Measurements from ENCODE around the gene DDX19B.
"Not testable (repeated sequence)": the region's sequence is repeated elsewhere in the genome, so short reads cannot be mapped to it uniquely, and the experiment has no call there.

Gene DDX19B

GRCh38 chr16:70364399-70364798 is 65.4 kb downstream of the DDX19B start:
- DNase-seq, result no peak

GRCh38 chr16:70370145-70370544 is 71.2 kb downstream of the DDX19B start:
- not testable (repeated sequence) for DNase-seq

GRCh38 chr16:70370924-70371323 is 71.9 kb downstream of the DDX19B start:
- DNase-seq, result no peak

GRCh38 chr16:70372921-70373728 is 74.1 kb downstream of the DDX19B start:
- DNase-seq, result no peak

GRCh38 chr16:70374213-70374612 is 75.2 kb downstream of the DDX19B start:
- no peak for DNase-seq

GRCh38 chr16:70375636-70376611 is 76.9 kb downstream of the DDX19B start:
- DNase-seq, result no peak

GRCh38 chr16:70377782-70378181 is 78.8 kb downstream of the DDX19B start:
- no peak for DNase-seq

- no peak for DNase-seq
Observed at GRCh38 chr16:70378869-70379493, 80.0 kb downstream of the DDX19B start.

- DNase-seq, result peak; percentile 78
Observed at GRCh38 chr16:70380248-70380918, 81.4 kb downstream of the DDX19B start.

GRCh38 chr16:70380919-70381603 is 82.1 kb downstream of the DDX19B start:
- peak; percentile 97 for DNase-seq

GRCh38 chr16:70381604-70382342 is 82.8 kb downstream of the DDX19B start:
- DNase-seq, result no peak

- DNase-seq, result no peak
Observed at GRCh38 chr16:70383421-70383960, 84.5 kb downstream of the DDX19B start.

Measured in right forelimb (tissue), 1 donor.